K562 (cell line): ENCODE data around the gene CAPN10. TPM values are rescaled to one million over a fixed set of nuclear protein-coding genes. Genes with fewer than 3 reads are reported as not detected.

ENCODE experiments used
- CBX2 ChIP-seq: fragments of 200-600 bp; sonication (generic); IDR thresholded peaks from one replicate; pipeline ENCODE4 v1.6.1; 2012; ENCODE audit warnings: mild to moderate bottlenecking, low read length, inconsistent platforms; ENCODE audit not compliant: insufficient read depth, poor library complexity, severe bottlenecking
- CHD4 ChIP-seq: fragments of 200-600 bp; sonication (generic); IDR thresholded peaks from 3 replicates; pipeline ENCODE4 v1.6.1; 2012; ENCODE audit warnings: low read depth, mild to moderate bottlenecking, mixed read lengths, low read length, inconsistent platforms; ENCODE audit not compliant: insufficient read depth, insufficient replicate concordance, poor library complexity, severe bottlenecking
- CREB1 ChIP-seq, 2 experiments: sonication (generic) in 1 of 2; formaldehyde crosslinking in 1 of 2; IDR thresholded peaks; 2 replicates each; pipeline versions ENCODE4 v1.6.1 to v1.8.0; 2012 to 2022; ENCODE audit warnings: inconsistent platforms in 1 of 2, mild to moderate bottlenecking in 1 of 2, missing genetic modification reagents in 1 of 2, moderate library complexity in 1 of 2
- CREM ChIP-seq: IDR thresholded peaks from 2 replicates; pipeline ENCODE4 v1.6.1; 2014; ENCODE audit warnings: antibody characterized with exemption, low read depth
- HDAC1 ChIP-seq, 2 experiments: fragments of 450-650 bp; IDR thresholded peaks; 2 replicates each; pipeline ENCODE4 v1.6.1; 2016 to 2017; ENCODE audit warnings: inconsistent platforms in 1 of 2, mild to moderate bottlenecking in 1 of 2, moderate library complexity in 1 of 2
- HDGF ChIP-seq: fragments of 450-650 bp; IDR thresholded peaks from 2 replicates; pipeline ENCODE4 v1.6.1; 2016
- IRF2 ChIP-seq: sonication (generic); formaldehyde crosslinking; IDR thresholded peaks from 2 replicates; pipeline ENCODE4 v1.8.1; 2022; ENCODE audit warnings: mild to moderate bottlenecking, missing genetic modification reagents
- JUN ChIP-seq, 2 experiments: sonication (generic) in 1 of 2; formaldehyde crosslinking in 1 of 2; IDR thresholded peaks; 2 replicates each; pipeline versions ENCODE4 v1.6.1 to v1.8.0; 2012 to 2022; ENCODE audit warnings: borderline replicate concordance in 2 of 2, mild to moderate bottlenecking in 2 of 2, improper control_type of control experiment in 1 of 2, low read depth in 1 of 2, low read length in 1 of 2, missing genetic modification reagents in 1 of 2
- NCOA6 ChIP-seq: fragments of 450-650 bp; IDR thresholded peaks from 2 replicates; pipeline ENCODE4 v1.6.1; 2017; ENCODE audit warnings: mild to moderate bottlenecking
- PCBP1 ChIP-seq: fragments of 200-400 bp; formaldehyde crosslinking; IDR thresholded peaks from 2 replicates; pipeline ENCODE4 v1.6.1; 2018; ENCODE audit warnings: mild to moderate bottlenecking, low read depth, low read length; ENCODE audit not compliant: poor library complexity, severe bottlenecking
- POLR2H ChIP-seq: IDR thresholded peaks from 2 replicates; pipeline ENCODE4 v1.6.1; 2016; ENCODE audit warnings: missing genetic modification characterization, low read depth, mild to moderate bottlenecking, control low read depth, missing compliant biosample characterization, moderate library complexity
- TARDBP ChIP-seq: fragments of 450-650 bp; IDR thresholded peaks from 2 replicates; pipeline ENCODE4 v1.6.1; 2016
- YY1 ChIP-seq, 3 experiments: IDR thresholded peaks; 2 replicates each; pipeline ENCODE4 v1.6.1; 2011; ENCODE audit warnings: low read length in 2 of 3, mild to moderate bottlenecking in 2 of 3, moderate library complexity in 2 of 3, borderline replicate concordance in 1 of 3, control low read depth in 1 of 3, low read depth in 1 of 3; ENCODE audit not compliant: insufficient read depth in 3 of 3, insufficient replicate concordance in 2 of 3, control insufficient read depth in 1 of 3, insufficient read length in 1 of 3; ENCODE audit errors: extremely low read depth in 1 of 3
- ZKSCAN1 ChIP-seq: fragments of 150-350 bp; IDR thresholded peaks from 2 replicates; pipeline ENCODE4 v1.6.1; 2016; ENCODE audit warnings: low read depth, low read length
- ZKSCAN8 ChIP-seq: fragments of 200-800 bp; sonication (Bioruptor generic); IDR thresholded peaks from 2 replicates; pipeline ENCODE4 v1.6.1; 2016; ENCODE audit warnings: missing genetic modification characterization, missing compliant biosample characterization
- ZNF263 ChIP-seq: sonication (generic); formaldehyde crosslinking; IDR thresholded peaks from 2 replicates; pipeline ENCODE4 v1.8.0; 2022; ENCODE audit warnings: mild to moderate bottlenecking, missing genetic modification reagents, borderline replicate concordance
- polyA plus RNA-seq, 8 experiments: library from polyadenylated mRNA; depleted of rRNA in 4 of 8; stranded (reverse) in 5 of 8; unstranded in 3 of 8; fragments of >200 nt; fragmentation: Nextera tagmentation in 2 of 8; fragmentation: Illumina TruSeq in 1 of 8; extraction: Ambion mirVana in 2 of 8; extraction: Trizol in 1 of 8; gene quantifications; 2 replicates each; pipeline versions ENCODE4 v1.2.1 to v1.2.3, GENCODE V29; 2011 to 2014; ENCODE audit warnings: inconsistent platforms in 1 of 8, missing spikeins in 1 of 8
- total RNA-seq, 7 experiments: library from RNA; depleted of rRNA in 6 of 7; stranded (reverse); fragments of >200 nt in 6 of 7; fragmentation: Illumina TruSeq in 2 of 7; extraction: Trizol in 2 of 7; gene quantifications; 2 replicates each; pipeline versions ENCODE4 v1.2.1 to v1.2.3, GENCODE V29; 2011 to 2021; ENCODE audit warnings: low replicate concordance in 1 of 7
- TF ChIP-seq, protein P1 (sequence below): IDR thresholded peaks from 2 replicates; pipeline ENCODE4 v1.6.1; 2014; ENCODE audit warnings: antibody characterized with exemption
- TF ChIP-seq, protein P2 (sequence below): fragments of 250-450 bp; sonication (Bioruptor Pico); IDR thresholded peaks from 2 replicates; pipeline ENCODE4 v1.9.0; 2021; ENCODE audit warnings: mild to moderate bottlenecking, inconsistent platforms
- TF ChIP-seq, protein P3 (sequence below): fragments of 250-450 bp; sonication (Bioruptor Pico); IDR thresholded peaks from 2 replicates; pipeline ENCODE4 v1.4.0; 2020; ENCODE audit warnings: mild to moderate bottlenecking, moderate library complexity

The CAPN10 gene
- total and polyA plus RNA-seq, 9 of the 15 experiments (the other 6 are each of a cell fraction or from before 2014, with no cell fraction given), result 0.08 to 26.1 (median 8.4) TPM

DNA sequence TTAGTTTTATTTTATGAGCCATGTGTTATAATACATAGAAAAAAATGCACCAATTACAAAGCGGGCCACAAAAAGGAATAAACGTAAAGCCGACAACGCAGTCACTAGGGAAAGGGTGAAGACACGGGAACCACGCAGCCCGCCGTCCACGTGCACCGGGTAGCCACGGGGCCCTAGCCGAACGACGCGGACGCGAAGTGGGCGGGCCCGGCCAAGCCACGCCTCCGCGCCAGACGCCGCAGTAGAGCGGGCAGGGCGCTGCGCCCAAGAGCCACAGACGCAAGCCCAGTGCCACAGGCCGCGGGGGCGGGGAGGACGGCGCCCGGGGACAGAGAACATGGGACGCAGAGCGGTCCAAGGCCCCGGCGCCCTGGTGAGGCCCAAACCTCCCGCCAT is 26.5 kb upstream of the CAPN10 start, which contains the start of gene DUSP28 (continued):
- TF ChIP-seq JUN (IDR thresholded peaks at IDR 0.05; ENCODE audit: borderline replicate concordance, low read depth, low read length) (peak; percentile 43; the same call in 1 of the 2 replicates), JUN (CRISPR knock-in tag; IDR thresholded peaks at IDR 0.05; ENCODE audit: borderline replicate concordance) (no peak), YY1 (IDR thresholded peaks at IDR 0.05; ENCODE audit: borderline replicate concordance in 1 of 3, control insufficient read depth in 1 of 3, extremely low read depth in 1 of 3, insufficient read depth in 3 of 3, insufficient read length in 1 of 3, insufficient replicate concordance in 2 of 3, low read depth in 1 of 3, low read length in 2 of 3) (peak in 2 of 3 experiments; percentile 34 to 55), TARDBP (no peak), HDAC1 (IDR thresholded peaks at IDR 0.05) (peak in 1 of 2 experiments; percentile 91; a peak in 2 of 4 replicates), CHD4 (no peak), CREB1 (IDR thresholded peaks at IDR 0.05) (peak; percentile 34; the same call in 1 of the 2 replicates), CREB1 (CRISPR knock-in tag; IDR thresholded peaks at IDR 0.05) (peak; percentile 60), POLR2H (tag) (no peak), NCOA6 (no peak), HDGF (no peak), ZKSCAN8 (0 out of 2 replicates have a peak, but pooled peaks have one; percentile 44), IRF2 (CRISPR knock-in tag) (no peak), CREM (peak; percentile 82), CBX2 (no peak), ZNF263 (CRISPR knock-in tag) (no peak), PCBP1 (peak; percentile 86), ZKSCAN1 (peak; percentile 31; the same call in 1 of the 2 replicates)
- TF ChIP-seq, protein P1, sequence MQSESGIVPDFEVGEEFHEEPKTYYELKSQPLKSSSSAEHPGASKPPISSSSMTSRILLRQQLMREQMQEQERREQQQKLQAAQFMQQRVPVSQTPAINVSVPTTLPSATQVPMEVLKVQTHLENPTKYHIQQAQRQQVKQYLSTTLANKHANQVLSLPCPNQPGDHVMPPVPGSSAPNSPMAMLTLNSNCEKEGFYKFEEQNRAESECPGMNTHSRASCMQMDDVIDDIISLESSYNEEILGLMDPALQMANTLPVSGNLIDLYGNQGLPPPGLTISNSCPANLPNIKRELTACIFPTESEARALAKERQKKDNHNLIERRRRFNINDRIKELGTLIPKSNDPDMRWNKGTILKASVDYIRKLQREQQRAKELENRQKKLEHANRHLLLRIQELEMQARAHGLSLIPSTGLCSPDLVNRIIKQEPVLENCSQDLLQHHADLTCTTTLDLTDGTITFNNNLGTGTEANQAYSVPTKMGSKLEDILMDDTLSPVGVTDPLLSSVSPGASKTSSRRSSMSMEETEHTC, result 0 out of 2 replicates have a peak, but pooled peaks have one; percentile 17
- TF ChIP-seq, protein P2, sequence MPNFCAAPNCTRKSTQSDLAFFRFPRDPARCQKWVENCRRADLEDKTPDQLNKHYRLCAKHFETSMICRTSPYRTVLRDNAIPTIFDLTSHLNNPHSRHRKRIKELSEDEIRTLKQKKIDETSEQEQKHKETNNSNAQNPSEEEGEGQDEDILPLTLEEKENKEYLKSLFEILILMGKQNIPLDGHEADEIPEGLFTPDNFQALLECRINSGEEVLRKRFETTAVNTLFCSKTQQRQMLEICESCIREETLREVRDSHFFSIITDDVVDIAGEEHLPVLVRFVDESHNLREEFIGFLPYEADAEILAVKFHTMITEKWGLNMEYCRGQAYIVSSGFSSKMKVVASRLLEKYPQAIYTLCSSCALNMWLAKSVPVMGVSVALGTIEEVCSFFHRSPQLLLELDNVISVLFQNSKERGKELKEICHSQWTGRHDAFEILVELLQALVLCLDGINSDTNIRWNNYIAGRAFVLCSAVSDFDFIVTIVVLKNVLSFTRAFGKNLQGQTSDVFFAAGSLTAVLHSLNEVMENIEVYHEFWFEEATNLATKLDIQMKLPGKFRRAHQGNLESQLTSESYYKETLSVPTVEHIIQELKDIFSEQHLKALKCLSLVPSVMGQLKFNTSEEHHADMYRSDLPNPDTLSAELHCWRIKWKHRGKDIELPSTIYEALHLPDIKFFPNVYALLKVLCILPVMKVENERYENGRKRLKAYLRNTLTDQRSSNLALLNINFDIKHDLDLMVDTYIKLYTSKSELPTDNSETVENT (CRISPR knock-in tag), result peak; percentile 70
- TF ChIP-seq, protein P3, sequence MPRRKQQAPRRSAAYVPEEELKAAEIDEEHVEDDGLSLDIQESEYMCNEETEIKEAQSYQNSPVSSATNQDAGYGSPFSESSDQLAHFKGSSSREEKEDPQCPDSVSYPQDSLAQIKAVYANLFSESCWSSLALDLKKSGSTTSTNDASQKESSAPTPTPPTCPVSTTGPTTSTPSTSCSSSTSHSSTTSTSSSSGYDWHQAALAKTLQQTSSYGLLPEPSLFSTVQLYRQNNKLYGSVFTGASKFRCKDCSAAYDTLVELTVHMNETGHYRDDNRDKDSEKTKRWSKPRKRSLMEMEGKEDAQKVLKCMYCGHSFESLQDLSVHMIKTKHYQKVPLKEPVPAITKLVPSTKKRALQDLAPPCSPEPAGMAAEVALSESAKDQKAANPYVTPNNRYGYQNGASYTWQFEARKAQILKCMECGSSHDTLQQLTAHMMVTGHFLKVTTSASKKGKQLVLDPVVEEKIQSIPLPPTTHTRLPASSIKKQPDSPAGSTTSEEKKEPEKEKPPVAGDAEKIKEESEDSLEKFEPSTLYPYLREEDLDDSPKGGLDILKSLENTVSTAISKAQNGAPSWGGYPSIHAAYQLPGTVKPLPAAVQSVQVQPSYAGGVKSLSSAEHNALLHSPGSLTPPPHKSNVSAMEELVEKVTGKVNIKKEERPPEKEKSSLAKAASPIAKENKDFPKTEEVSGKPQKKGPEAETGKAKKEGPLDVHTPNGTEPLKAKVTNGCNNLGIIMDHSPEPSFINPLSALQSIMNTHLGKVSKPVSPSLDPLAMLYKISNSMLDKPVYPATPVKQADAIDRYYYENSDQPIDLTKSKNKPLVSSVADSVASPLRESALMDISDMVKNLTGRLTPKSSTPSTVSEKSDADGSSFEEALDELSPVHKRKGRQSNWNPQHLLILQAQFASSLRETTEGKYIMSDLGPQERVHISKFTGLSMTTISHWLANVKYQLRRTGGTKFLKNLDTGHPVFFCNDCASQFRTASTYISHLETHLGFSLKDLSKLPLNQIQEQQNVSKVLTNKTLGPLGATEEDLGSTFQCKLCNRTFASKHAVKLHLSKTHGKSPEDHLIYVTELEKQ, result no peak
